ENCODE data around the gene NGB.
"Not testable (repeated sequence)": the region's sequence is repeated elsewhere in the genome, so short reads cannot be mapped to it uniquely, and the experiment has no call there.

Gene NGB

GRCh38 chr14:77290705-77291104, 19.7 kb upstream of the NGB start:
- DNase-seq = no peak

- DNase-seq = no peak
Observed at GRCh38 chr14:77286576-77286975, 15.6 kb upstream of the NGB start.

- DNase-seq = no peak
Observed at GRCh38 chr14:77284466-77284865, 13.5 kb upstream of the NGB start.

- no peak for DNase-seq
Observed at GRCh38 chr14:77284066-77284465, 13.1 kb upstream of the NGB start.

- no peak for DNase-seq
Observed at GRCh38 chr14:77281852-77282410, 10.9 kb upstream of the NGB start.

GRCh38 chr14:77280921-77281320, 9.9 kb upstream of the NGB start:
- not testable (repeated sequence) for DNase-seq

GRCh38 chr14:77279719-77280118, 8.7 kb upstream of the NGB start:
- DNase-seq = no peak

GRCh38 chr14:77278461-77279230, 7.6 kb upstream of the NGB start:
- no peak for DNase-seq

GRCh38 chr14:77276959-77277358, 6.0 kb upstream of the NGB start:
- no peak for DNase-seq

GRCh38 chr14:77276295-77276935, 5.4 kb upstream of the NGB start:
- DNase-seq = no peak

- DNase-seq = no peak
Observed at GRCh38 chr14:77275601-77276017, 4.6 kb upstream of the NGB start.

- no peak for DNase-seq
Observed at GRCh38 chr14:77275041-77275580, 4.1 kb upstream of the NGB start.

GRCh38 chr14:77273796-77274195, 2.8 kb upstream of the NGB start:
- no peak for DNase-seq

- DNase-seq = no peak
Observed at GRCh38 chr14:77272261-77272660, 1.3 kb upstream of the NGB start.

GRCh38 chr14:77270361-77271112, 469 bp downstream of the NGB start:
- no peak for DNase-seq

GRCh38 chr14:77268989-77269600, 1.9 kb downstream of the NGB start:
- no peak for DNase-seq

- no peak for DNase-seq
Observed at GRCh38 chr14:77267937-77268699, 2.9 kb downstream of the NGB start.

- DNase-seq = no peak
Observed at GRCh38 chr14:77266336-77266735, 4.7 kb downstream of the NGB start.

- no peak for DNase-seq
Observed at GRCh38 chr14:77265561-77266335, 5.3 kb downstream of the NGB start.

GRCh38 chr14:77265187-77265515, 5.9 kb downstream of the NGB start:
- DNase-seq = no peak

- no peak for DNase-seq
Observed at GRCh38 chr14:77264466-77265186, 6.4 kb downstream of the NGB start.

All from 8988T (cell line).